Activated CD4-positive, alpha-beta T cell treated with anti-CD3 and anti-CD28 coated beads for 48 hours (primary cell): ENCODE measurements around the gene ARPC2.
"Not testable (repeated sequence)": the region's sequence is repeated elsewhere in the genome, so short reads cannot be mapped to it uniquely, and the experiment has no call there.

Source experiments
- DNase-seq: peaks from one replicate; pipeline ENCODE4 v3.0.0-alpha.2; 2020

The ARPC2 gene

GRCh38 chr2:218271865-218272530, 55.0 kb downstream of the ARPC2 start:
- DNase-seq = no peak

GRCh38 chr2:218272531-218273212, 55.7 kb downstream of the ARPC2 start:
- peak; percentile 84 for DNase-seq

GRCh38 chr2:218273214-218273907, 56.4 kb downstream of the ARPC2 start:
- not testable (repeated sequence) for DNase-seq

- DNase-seq = no peak
These were observed 56.9 kb downstream of the ARPC2 start for GRCh38 chr2:218273908-218274249.

GRCh38 chr2:218274586-218274985, 57.6 kb downstream of the ARPC2 start:
- no peak for DNase-seq

- DNase-seq = no peak
These were observed 58.5 kb downstream of the ARPC2 start for GRCh38 chr2:218275371-218276072.

GRCh38 chr2:218276986-218277755, 60.2 kb downstream of the ARPC2 start:
- no peak for DNase-seq

GRCh38 chr2:218277921-218278320, 60.9 kb downstream of the ARPC2 start:
- DNase-seq = no peak

- DNase-seq = no peak
These were observed 61.8 kb downstream of the ARPC2 start for GRCh38 chr2:218278531-218279360.

GRCh38 chr2:218280260-218280870, 63.4 kb downstream of the ARPC2 start:
- DNase-seq = no peak

GRCh38 chr2:218281449-218281848, 64.5 kb downstream of the ARPC2 start:
- no peak for DNase-seq

GRCh38 chr2:218282173-218282991, 65.4 kb downstream of the ARPC2 start:
- DNase-seq = no peak

GRCh38 chr2:218284106-218284811, 67.3 kb downstream of the ARPC2 start:
- DNase-seq = peak; percentile 73

- DNase-seq = no peak
These were observed 68.6 kb downstream of the ARPC2 start for GRCh38 chr2:218285604-218286003.

GRCh38 chr2:218286570-218287459, 69.8 kb downstream of the ARPC2 start:
- DNase-seq = peak; percentile 84

- DNase-seq = no peak
These were observed 72.8 kb downstream of the ARPC2 start for GRCh38 chr2:218289639-218290315.

- peak; percentile 48 for DNase-seq
These were observed 73.6 kb downstream of the ARPC2 start for GRCh38 chr2:218290316-218291261.
